ENCODE data around the gene NUP210. TPM values are rescaled to one million over a fixed set of nuclear protein-coding genes. Genes with fewer than 3 reads are reported as not detected.

The NUP210 gene
- polyA plus RNA-seq (2012; ENCODE audit: missing spikeins), result 48.3 TPM

GRCh38 chr3:13420045-13420830 lies at the start of gene NUP210:
Gene NUP210 (minus strand): TSS chr3:13420322. CDS start chr3:13420226, 96 bp downstream.
- FAIRE-seq, result peak; percentile 86
- DNase-seq (ENCODE audit: insufficient read length), result peak; percentile 84
- TF ChIP-seq TAF1 (IDR thresholded peaks at IDR 0.05; ENCODE audit: borderline replicate concordance, low read depth, low read length) (no peak; the same call in 1 of the 2 replicates), POLR2A (IDR thresholded peaks at IDR 0.05; ENCODE audit: low read depth, low read length) (peak; percentile 81; the same call in 1 of the 2 replicates), POLR2AphosphoS5 (IDR thresholded peaks at IDR 0.05; ENCODE audit: low read depth, low read length) (no peak)

- TF ChIP-seq TAF1 (IDR thresholded peaks at IDR 0.05; ENCODE audit: borderline replicate concordance, low read depth, low read length) (no peak), POLR2AphosphoS5 (IDR thresholded peaks at IDR 0.05; ENCODE audit: low read depth, low read length) (no peak)
- FAIRE-seq (no peak), DNase-seq (ENCODE audit: insufficient read length) (no peak)
Measured at GRCh38 chr3:13466781-13467180, 46.7 kb upstream of the NUP210 start.

- FAIRE-seq, result no peak
- TF ChIP-seq POLR2AphosphoS5 (IDR thresholded peaks at IDR 0.05; ENCODE audit: low read depth, low read length) (no peak), POLR2A (IDR thresholded peaks at IDR 0.05; ENCODE audit: low read depth, low read length) (no peak), TAF1 (IDR thresholded peaks at IDR 0.05; ENCODE audit: borderline replicate concordance, low read depth, low read length) (no peak)
Measured at GRCh38 chr3:13465236-13465873, 45.2 kb upstream of the NUP210 start.

GRCh38 chr3:13463618-13464400 lies 43.7 kb upstream of the NUP210 start:
- TF ChIP-seq POLR2AphosphoS5 (IDR thresholded peaks at IDR 0.05; ENCODE audit: low read depth, low read length) (no peak), POLR2A (IDR thresholded peaks at IDR 0.05; ENCODE audit: low read depth, low read length) (no peak), TAF1 (IDR thresholded peaks at IDR 0.05; ENCODE audit: borderline replicate concordance, low read depth, low read length) (no peak)
- FAIRE-seq (no peak), DNase-seq (ENCODE audit: insufficient read length) (no peak)

More at GRCh38 chr3:13465236-13465873, 45.2 kb upstream of the NUP210 start:
- DNase-seq (ENCODE audit: insufficient read length), result no peak

DNA sequence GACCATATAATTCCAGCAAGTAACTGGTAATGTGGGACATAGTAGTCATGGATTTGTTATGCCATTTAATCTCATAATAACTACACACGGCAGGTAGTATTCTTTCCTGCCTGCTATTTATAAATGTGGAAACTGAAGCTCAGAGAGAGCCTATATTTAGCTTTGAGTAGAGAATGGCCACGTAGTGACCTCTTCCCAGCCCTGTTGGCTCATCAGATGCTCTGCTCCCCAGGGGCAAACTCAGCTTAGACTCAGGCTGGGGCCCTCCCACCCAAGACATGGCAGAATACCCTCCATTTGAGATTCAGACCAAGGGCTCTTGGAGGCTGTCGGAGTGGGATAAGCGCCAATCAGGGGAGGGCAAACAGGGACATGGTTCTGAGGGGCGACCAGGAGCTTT lies 42.7 kb upstream of the NUP210 start:
- DNase-seq (ENCODE audit: insufficient read length), result no peak
- FAIRE-seq, result no peak

DNA sequence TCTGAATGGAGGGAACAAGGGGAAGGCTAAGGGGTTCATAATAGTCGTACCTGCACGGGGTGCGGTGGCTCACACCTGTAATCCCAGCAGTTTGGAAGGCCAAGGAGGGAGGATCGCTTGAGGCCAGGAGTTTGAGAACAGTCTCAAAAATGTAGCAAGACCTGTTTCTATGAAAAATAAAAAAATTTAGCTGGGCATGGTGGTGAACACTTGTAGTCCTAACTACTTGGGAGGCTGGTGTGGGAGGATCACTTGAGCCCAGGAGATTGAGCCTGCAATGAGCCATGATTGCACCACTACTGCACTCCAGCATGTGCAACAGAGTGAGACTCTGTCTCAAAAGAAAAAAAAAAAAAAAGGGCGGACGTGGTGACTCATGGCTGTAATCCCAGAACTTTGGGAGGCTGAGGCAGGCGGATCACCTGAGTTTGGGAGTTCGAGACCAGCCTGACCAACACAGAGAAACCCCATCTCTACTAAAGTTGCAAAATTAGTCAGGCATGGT lies 42.1 kb upstream of the NUP210 start:
- DNase-seq (ENCODE audit: insufficient read length) (no peak), FAIRE-seq (no peak)
- no peak for TF ChIP-seq POLR2AphosphoS5 (IDR thresholded peaks at IDR 0.05; ENCODE audit: low read depth, low read length)
- TF ChIP-seq POLR2A (IDR thresholded peaks at IDR 0.05; ENCODE audit: low read depth, low read length), result no peak
- TF ChIP-seq TAF1 (IDR thresholded peaks at IDR 0.05; ENCODE audit: borderline replicate concordance, low read depth, low read length), result no peak

More for the DNA sequence above, 42.7 kb upstream of the NUP210 start:
- TF ChIP-seq POLR2AphosphoS5 (IDR thresholded peaks at IDR 0.05; ENCODE audit: low read depth, low read length) (no peak), TAF1 (IDR thresholded peaks at IDR 0.05; ENCODE audit: borderline replicate concordance, low read depth, low read length) (no peak), POLR2A (IDR thresholded peaks at IDR 0.05; ENCODE audit: low read depth, low read length) (no peak)

DNA sequence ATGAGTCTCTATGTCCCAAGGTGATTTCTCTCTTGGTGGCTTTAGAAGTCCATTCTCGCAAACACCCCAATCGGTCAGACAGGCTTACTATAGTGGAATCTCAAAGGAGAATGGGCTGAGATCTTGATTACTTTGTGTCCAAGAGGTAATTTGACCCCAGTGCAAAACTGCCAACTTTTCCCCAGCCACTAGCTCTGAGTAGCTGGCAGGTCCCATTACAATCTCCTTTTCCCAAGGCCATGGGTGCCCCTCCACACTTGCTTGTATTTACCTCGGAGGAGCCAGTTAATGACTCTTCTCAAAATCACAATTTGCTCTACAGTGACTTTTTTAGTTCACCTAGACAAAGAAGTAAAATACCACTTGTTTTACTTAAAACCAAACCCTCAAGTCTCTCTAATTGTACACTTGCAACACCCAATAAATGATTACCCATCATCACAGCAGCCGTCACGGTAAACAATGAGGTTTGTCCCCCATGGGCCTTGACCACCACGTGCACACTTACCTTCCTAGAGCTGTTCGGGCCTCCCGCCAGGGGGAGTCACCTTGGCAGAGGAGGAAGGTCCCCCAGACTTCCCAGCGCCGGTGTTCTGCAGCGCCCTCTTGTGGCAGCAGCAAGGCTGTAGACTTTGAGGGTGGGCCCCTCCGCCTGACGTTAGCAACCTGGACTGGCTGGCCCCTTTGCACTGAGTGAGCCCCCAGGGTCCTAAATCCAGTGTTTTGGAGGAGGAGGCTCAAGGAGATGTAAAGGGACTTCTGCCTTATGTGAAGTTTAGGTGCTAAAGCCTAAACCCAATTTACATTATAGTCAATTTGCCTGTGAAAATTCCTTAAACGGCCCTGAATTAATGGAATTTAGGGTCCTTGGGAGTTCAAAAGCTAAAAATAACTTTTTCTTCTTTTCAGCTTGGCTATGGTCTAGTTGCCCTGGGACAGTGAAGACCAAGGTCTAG lies 41.3 kb upstream of the NUP210 start:
- no peak for TF ChIP-seq POLR2AphosphoS5 (IDR thresholded peaks at IDR 0.05; ENCODE audit: low read depth, low read length)
- TF ChIP-seq TAF1 (IDR thresholded peaks at IDR 0.05; ENCODE audit: borderline replicate concordance, low read depth, low read length), result no peak
- no peak for TF ChIP-seq POLR2A (IDR thresholded peaks at IDR 0.05; ENCODE audit: low read depth, low read length)
- FAIRE-seq, result peak; percentile 63

DNA sequence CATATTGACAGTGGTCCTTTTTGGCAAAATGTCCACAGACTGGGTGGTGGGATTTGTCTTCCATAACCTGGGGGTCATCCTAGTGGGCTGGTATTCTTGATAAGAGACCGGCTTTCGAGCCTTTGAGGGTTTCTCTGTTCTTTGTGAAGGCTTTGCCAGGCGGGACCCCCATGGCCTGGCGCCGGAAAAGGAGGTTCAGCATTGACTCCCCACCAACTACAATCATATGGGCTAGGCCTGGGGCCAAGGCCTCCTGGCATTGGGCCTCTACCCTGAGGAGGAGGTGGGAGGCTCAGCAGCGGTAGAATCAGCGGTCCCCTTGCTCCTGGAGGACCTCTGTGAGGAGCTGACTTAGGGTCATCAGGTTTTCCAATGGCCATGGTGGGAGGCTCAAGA lies 40.2 kb upstream of the NUP210 start:
- no peak for TF ChIP-seq POLR2AphosphoS5 (IDR thresholded peaks at IDR 0.05; ENCODE audit: low read depth, low read length)
- no peak for TF ChIP-seq TAF1 (IDR thresholded peaks at IDR 0.05; ENCODE audit: borderline replicate concordance, low read depth, low read length)
- TF ChIP-seq POLR2A (IDR thresholded peaks at IDR 0.05; ENCODE audit: low read depth, low read length), result no peak
- FAIRE-seq, result no peak

More for the DNA sequence above, 41.3 kb upstream of the NUP210 start:
- peak; percentile 42 for DNase-seq (ENCODE audit: insufficient read length)

GRCh38 chr3:13459605-13460340 lies 39.7 kb upstream of the NUP210 start:
- FAIRE-seq, result no peak
- TF ChIP-seq POLR2A (IDR thresholded peaks at IDR 0.05; ENCODE audit: low read depth, low read length) (no peak), TAF1 (IDR thresholded peaks at IDR 0.05; ENCODE audit: borderline replicate concordance, low read depth, low read length) (no peak), POLR2AphosphoS5 (IDR thresholded peaks at IDR 0.05; ENCODE audit: low read depth, low read length) (no peak)
- no peak for DNase-seq (ENCODE audit: insufficient read length)

More for the DNA sequence above, 40.2 kb upstream of the NUP210 start:
- no peak for DNase-seq (ENCODE audit: insufficient read length)

All from GM12892 (cell line).